Hepatocyte (in vitro differentiated cells): ENCODE measurements around the gene BRD2. TPM values are rescaled to one million over a fixed set of nuclear protein-coding genes. Genes with fewer than 3 reads are reported as not detected.

Source experiments
- DNase-seq: peaks from one replicate; pipeline ENCODE4 v3.0.0-alpha.2; 2016; ENCODE audit warnings: low spot score
- H2AFZ ChIP-seq: fragments of 200-600 bp; sonication (generic); 2 replicates; pipeline ENCODE4 v1.6.0; 2016; ENCODE audit warnings: antibody characterized with exemption, mild to moderate bottlenecking
- H3K27ac ChIP-seq: fragments of 200-600 bp; sonication (generic); 2 replicates; pipeline ENCODE4 v1.5.1; 2016; ENCODE audit warnings: mild to moderate bottlenecking
- H3K27me3 ChIP-seq: fragments of 200-600 bp; sonication (generic); 2 replicates; pipeline ENCODE4 v1.6.1; 2016
- H3K36me3 ChIP-seq: fragments of 200-600 bp; sonication (generic); replicated peaks from 2 replicates; pipeline ENCODE4 v1.5.1; 2016; ENCODE audit warnings: low read depth; ENCODE audit not compliant: insufficient read depth
- H3K4me1 ChIP-seq: fragments of 200-600 bp; sonication (generic); 2 replicates; pipeline ENCODE4 v1.5.1; 2016; ENCODE audit warnings: mild to moderate bottlenecking, moderate library complexity; ENCODE audit not compliant: insufficient read depth
- H3K4me2 ChIP-seq: fragments of 200-600 bp; sonication (generic); 2 replicates; pipeline ENCODE4 v1.6.0; 2016
- H3K4me3 ChIP-seq: fragments of 200-600 bp; sonication (generic); 2 replicates; pipeline ENCODE4 v1.5.1; 2016; ENCODE audit warnings: mild to moderate bottlenecking
- H3K79me2 ChIP-seq: fragments of 200-600 bp; sonication (generic); 2 replicates; pipeline ENCODE4 v1.6.0; 2017; ENCODE audit warnings: mild to moderate bottlenecking
- H3K9me2 ChIP-seq: fragments of 200-600 bp; sonication (generic); replicated peaks from 2 replicates; pipeline ENCODE4 v1.6.0; 2017; ENCODE audit warnings: mild to moderate bottlenecking; ENCODE audit not compliant: insufficient read depth
- H3K9me3 ChIP-seq: fragments of 200-600 bp; sonication (generic); 2 replicates; pipeline ENCODE4 v1.5.1; 2016; ENCODE audit warnings: low read depth, mild to moderate bottlenecking
- H4K20me1 ChIP-seq: fragments of 200-600 bp; sonication (generic); 2 replicates; pipeline ENCODE4 v1.6.0; 2016; ENCODE audit warnings: mild to moderate bottlenecking; ENCODE audit not compliant: insufficient read depth, poor library complexity, severe bottlenecking
- CTCF ChIP-seq: fragments of 200-600 bp; sonication (generic); IDR thresholded peaks from 2 replicates; pipeline ENCODE4 v1.5.1; 2016; ENCODE audit warnings: antibody characterized with exemption, mild to moderate bottlenecking; ENCODE audit not compliant: poor library complexity
- EZH2 ChIP-seq: fragments of 200-600 bp; sonication (generic); IDR thresholded peaks from 2 replicates; pipeline ENCODE4 v1.6.1; 2016; ENCODE audit warnings: antibody characterized with exemption, mild to moderate bottlenecking, borderline replicate concordance
- EZH2phosphoT487 ChIP-seq: fragments of 200-600 bp; sonication (generic); IDR thresholded peaks from one replicate; pipeline ENCODE4 v1.6.1; 2018; ENCODE audit warnings: antibody characterized with exemption, mild to moderate bottlenecking, low read depth, moderate library complexity; ENCODE audit not compliant: unreplicated experiment, severe bottlenecking
- WGBS: methylation state at CpG from one replicate; pipeline ENCODE4 v1.1.6; 2016; ENCODE audit warnings: low lambda C conversion rate; ENCODE audit errors: missing lambda C conversion rate; 5-methylcytosine and 5-hydroxymethylcytosine counted together
- polyA plus RNA-seq: library from polyadenylated mRNA; unstranded; fragments of >200 nt; fragmentation: Nextera tagmentation; extraction: Ambion mirVana; gene quantifications from 2 replicates; pipeline ENCODE4 v1.2.1, GENCODE V29; 2016
- total RNA-seq: library from RNA; depleted of rRNA; stranded (reverse); fragments of >200 nt; gene quantifications from 2 replicates; pipeline ENCODE4 v1.2.3, GENCODE V29; 2014

BRD2 gene
- total and polyA plus RNA-seq, 2 experiments from 2014 or later, result 106 to 133 TPM

- no peaks in the 10 kb centered on the region for H4K20me1 ChIP-seq
- H3K27ac ChIP-seq, result no peak overlapping the region
- no peaks in the 10 kb centered on the region for H3K9me3 ChIP-seq
- H3K36me3 ChIP-seq, result no peaks in the 10 kb centered on the region
- H3K4me3 ChIP-seq, result no peak overlapping the region
- no peak overlapping the region for H3K4me2 ChIP-seq
- WGBS, result 52% methylated on average over 6 of the region's 6 CpGs
- H2AFZ ChIP-seq, result no peak overlapping the region
- TF ChIP-seq EZH2phosphoT487, result no peak
- no peak for TF ChIP-seq EZH2
- TF ChIP-seq CTCF, result no peak
- DNase-seq, result no peak
- peaks cover 3% of the 10 kb centered on the region for H3K27me3 ChIP-seq
- H3K9me2 ChIP-seq, result no peaks in the 10 kb centered on the region
- no peaks in the 10 kb centered on the region for H3K4me1 ChIP-seq
- no peaks in the 10 kb centered on the region for H3K79me2 ChIP-seq
Observed at GRCh38 chr6:33029328-33030184, 61.2 kb downstream of the BRD2 start.

GRCh38 chr6:33030245-33030644, 61.9 kb downstream of the BRD2 start:
- Histone ChIP-seq H3K9me2 (no peaks in the 10 kb centered on the region), H3K36me3 (no peaks in the 10 kb centered on the region), H3K9me3 (no peaks in the 10 kb centered on the region), H3K79me2 (no peaks in the 10 kb centered on the region), H3K4me1 (no peaks in the 10 kb centered on the region), H3K4me3 (no peak overlapping the region), H3K27ac (no peak overlapping the region), H2AFZ (no peak overlapping the region), H3K4me2 (no peak overlapping the region), H3K27me3 (peaks cover 3% of the 10 kb centered on the region), H4K20me1 (no peaks in the 10 kb centered on the region)
- WGBS, result 41% methylated on average over 3 of the region's 3 CpGs
- TF ChIP-seq CTCF (no peak), EZH2phosphoT487 (no peak), EZH2 (no peak)
- DNase-seq, result no peak

Other genes starting within 250 kb of the BRD2 start
- gene HLA-DQA2, start 227.2 kb upstream of the BRD2 start, total RNA-seq, result not detected in 2 replicates
- not detected in 2 replicates for gene HLA-DQA2, start 227.2 kb upstream of the BRD2 start, polyA plus RNA-seq
- gene HLA-DQB2, start 205.1 kb upstream of the BRD2 start, total RNA-seq, result not detected in 2 replicates
- not detected in 2 replicates for gene HLA-DQB2, start 205.1 kb upstream of the BRD2 start, polyA plus RNA-seq
- gene HLA-DOB, start 151.6 kb upstream of the BRD2 start, total RNA-seq, result not detected in 2 replicates
- gene HLA-DOB, start 151.6 kb upstream of the BRD2 start, polyA plus RNA-seq, result 0.94 TPM in 1 of 2 replicates, not detected in the other
- 5.9 and 11.7 TPM in 2 replicates for gene TAP2, start 129.9 kb upstream of the BRD2 start, total RNA-seq
- 1.2 and 1.7 TPM in 2 replicates for gene TAP2, start 129.9 kb upstream of the BRD2 start, polyA plus RNA-seq
- gene PSMB8, start 124.5 kb upstream of the BRD2 start, total RNA-seq, result 19.1 and 25.7 TPM in 2 replicates
- gene PSMB8, start 124.5 kb upstream of the BRD2 start, polyA plus RNA-seq, result 18.6 and 36.7 TPM in 2 replicates
- gene TAP1, start 114.9 kb upstream of the BRD2 start, total RNA-seq, result 13.7 and 15.2 TPM in 2 replicates
- gene TAP1, start 114.9 kb upstream of the BRD2 start, polyA plus RNA-seq, result 11.0 and 14.1 TPM in 2 replicates
- gene PSMB9, start 114.4 kb upstream of the BRD2 start, total RNA-seq, result 1.3 TPM in 1 of 2 replicates, not detected in the other
- 3.1 and 3.3 TPM in 2 replicates for gene PSMB9, start 114.4 kb upstream of the BRD2 start, polyA plus RNA-seq
- 1.00 and 1.0 TPM in 2 replicates for gene HLA-DMB, start 27.6 kb upstream of the BRD2 start, total RNA-seq
- 1.7 TPM in 1 of 2 replicates, not detected in the other for gene HLA-DMB, start 27.6 kb upstream of the BRD2 start, polyA plus RNA-seq
- 9.0 and 9.5 TPM in 2 replicates for gene HLA-DMA, start 15.5 kb upstream of the BRD2 start, total RNA-seq
- gene HLA-DMA, start 15.5 kb upstream of the BRD2 start, polyA plus RNA-seq, result 4.7 and 9.2 TPM in 2 replicates
- gene HLA-DOA, start 41.0 kb downstream of the BRD2 start, total RNA-seq, result 1.4 and 2.0 TPM in 2 replicates
- gene HLA-DOA, start 41.0 kb downstream of the BRD2 start, polyA plus RNA-seq, result 0.79 and 0.83 TPM in 2 replicates
- 2.6 and 5.3 TPM in 2 replicates for gene HLA-DPA1, start 105.1 kb downstream of the BRD2 start, total RNA-seq
- 1.7 and 4.7 TPM in 2 replicates for gene HLA-DPA1, start 105.1 kb downstream of the BRD2 start, polyA plus RNA-seq
- gene HLA-DPB1, start 107.4 kb downstream of the BRD2 start, total RNA-seq, result 18.0 and 22.1 TPM in 2 replicates
- gene HLA-DPB1, start 107.4 kb downstream of the BRD2 start, polyA plus RNA-seq, result 12.4 and 16.0 TPM in 2 replicates
- 2.5 and 3.0 TPM in 2 replicates for gene COL11A2, start 223.9 kb downstream of the BRD2 start, total RNA-seq
- 4.2 and 4.7 TPM in 2 replicates for gene COL11A2, start 223.9 kb downstream of the BRD2 start, polyA plus RNA-seq
- 14.2 and 17.0 TPM in 2 replicates for gene RXRB, start 232.1 kb downstream of the BRD2 start, total RNA-seq
- 24.6 and 29.8 TPM in 2 replicates for gene RXRB, start 232.1 kb downstream of the BRD2 start, polyA plus RNA-seq
- 118 and 130 TPM in 2 replicates for gene SLC39A7, start 232.3 kb downstream of the BRD2 start, total RNA-seq
- gene SLC39A7, start 232.3 kb downstream of the BRD2 start, polyA plus RNA-seq, result 46.4 and 55.0 TPM in 2 replicates
- gene HSD17B8, start 236.1 kb downstream of the BRD2 start, total RNA-seq, result 6.0 and 7.8 TPM in 2 replicates
- 11.1 and 12.9 TPM in 2 replicates for gene HSD17B8, start 236.1 kb downstream of the BRD2 start, polyA plus RNA-seq
- gene RING1, start 239.9 kb downstream of the BRD2 start, total RNA-seq, result 25.0 and 25.6 TPM in 2 replicates
- gene RING1, start 239.9 kb downstream of the BRD2 start, polyA plus RNA-seq, result 32.3 and 32.5 TPM in 2 replicates